ENCODE measurements around the gene GAREM2.
"Not testable (repeated sequence)": the region's sequence is repeated elsewhere in the genome, so short reads cannot be mapped to it uniquely, and the experiment has no call there.

Gene GAREM2

DNA sequence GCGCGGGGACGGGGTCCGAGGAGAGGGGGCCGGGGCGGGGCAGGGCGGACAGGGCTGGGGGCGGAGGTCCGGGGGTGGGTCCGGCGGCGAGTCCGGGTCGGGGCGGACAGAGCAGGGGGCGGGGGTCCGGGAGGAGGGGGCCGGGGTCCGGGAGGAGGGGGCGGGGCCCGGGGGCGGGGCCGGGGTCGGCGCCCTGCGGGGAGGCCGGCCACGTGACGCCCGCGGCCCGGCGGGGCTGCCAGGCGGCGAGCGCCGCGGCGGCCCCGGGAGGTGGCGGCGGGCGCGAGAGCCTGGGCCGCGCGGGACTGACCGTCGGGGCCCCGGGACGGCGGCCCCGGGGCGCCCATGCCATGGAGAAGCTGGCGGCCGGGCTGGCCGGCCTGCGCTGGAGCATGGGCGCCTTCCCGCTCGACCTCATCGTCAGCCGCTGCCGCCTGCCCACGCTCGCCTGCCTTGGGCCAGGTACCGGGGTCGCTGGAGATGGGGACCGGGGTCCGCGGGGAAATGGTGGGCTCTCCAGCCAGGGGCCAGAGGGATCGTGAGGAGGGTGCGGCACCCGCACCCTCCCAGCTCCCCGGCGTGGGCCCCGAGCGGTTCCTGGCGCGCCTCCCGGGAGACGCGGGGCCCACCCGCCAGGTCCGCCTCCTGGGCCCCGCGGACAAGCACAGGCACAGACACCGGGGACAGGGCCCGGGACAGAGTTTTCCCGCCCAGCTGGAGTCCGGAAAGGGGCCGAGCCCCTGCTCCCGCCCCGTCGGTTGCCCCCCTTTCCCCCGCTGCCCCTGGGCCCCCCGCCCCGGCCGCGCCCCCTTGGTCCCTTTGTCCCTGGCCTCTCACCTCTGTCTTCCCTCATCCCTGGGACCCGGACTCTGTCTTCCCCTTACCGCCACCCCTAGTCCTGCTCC is at the start of gene GAREM2:
GAREM2 (plus strand) TSS at position 218 of the 905 bp plus-strand sequence; CDS start at position 351, 133 bp downstream.
- DNase-seq, result no peak

DNA sequence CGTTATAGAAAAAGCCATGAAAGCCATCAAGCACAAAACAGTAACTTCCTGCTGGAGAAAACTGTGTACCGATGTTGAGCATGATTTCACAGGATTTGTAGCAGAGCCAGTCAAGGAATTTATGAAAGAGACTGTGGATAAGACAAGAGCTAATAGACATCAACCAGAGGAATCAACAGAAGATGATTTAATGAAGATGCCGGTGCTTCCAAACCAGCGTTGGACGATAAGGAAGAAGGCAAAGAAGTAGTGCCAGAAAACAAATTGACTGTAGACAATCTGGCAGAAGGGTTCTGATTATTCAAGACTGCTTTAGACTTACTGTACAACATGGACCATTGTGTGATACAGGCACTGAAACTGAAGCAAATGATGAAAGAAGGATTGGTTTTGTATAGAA is 49.5 kb upstream of the GAREM2 start:
- no peak for DNase-seq

DNA sequence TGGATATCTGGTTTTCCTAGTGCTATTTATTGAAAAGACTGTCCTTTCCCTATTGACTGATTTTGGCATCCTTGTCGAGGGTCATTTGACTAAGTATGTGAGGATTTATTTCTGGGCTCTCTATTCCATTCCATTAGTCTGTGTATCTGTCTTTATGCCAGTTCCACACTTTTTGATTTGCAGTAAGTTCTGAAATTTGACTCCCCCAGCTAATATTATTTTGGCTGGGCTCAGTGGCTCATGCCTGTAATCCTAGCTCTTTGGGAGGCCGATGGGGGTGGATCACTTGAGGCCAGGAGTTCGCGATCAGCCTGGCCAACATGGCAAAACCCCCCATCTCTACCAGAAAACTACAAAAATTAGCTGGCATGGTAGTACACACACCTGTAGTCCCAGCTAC is 46.8 kb upstream of the GAREM2 start:
- DNase-seq, result no peak

DNA sequence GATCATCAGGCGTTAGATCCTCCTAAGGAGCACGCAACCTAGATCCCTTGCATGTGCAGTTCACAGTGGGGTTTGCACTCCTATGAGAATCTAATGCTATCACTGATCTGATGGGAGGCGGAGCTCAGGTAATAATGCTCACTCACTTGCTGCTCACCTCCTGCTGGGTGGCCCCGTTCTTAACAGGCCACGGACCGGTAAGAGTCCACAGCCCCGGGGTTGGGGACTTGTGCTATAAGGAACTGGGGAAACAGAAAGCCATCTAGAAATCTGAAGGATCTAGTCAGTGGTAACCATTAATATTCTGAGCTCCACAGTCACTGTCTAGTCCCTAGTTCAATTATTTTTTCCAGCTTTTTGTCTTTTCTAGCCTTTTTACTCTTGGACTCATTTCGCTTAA is 44.7 kb upstream of the GAREM2 start:
- no peak for DNase-seq

DNA sequence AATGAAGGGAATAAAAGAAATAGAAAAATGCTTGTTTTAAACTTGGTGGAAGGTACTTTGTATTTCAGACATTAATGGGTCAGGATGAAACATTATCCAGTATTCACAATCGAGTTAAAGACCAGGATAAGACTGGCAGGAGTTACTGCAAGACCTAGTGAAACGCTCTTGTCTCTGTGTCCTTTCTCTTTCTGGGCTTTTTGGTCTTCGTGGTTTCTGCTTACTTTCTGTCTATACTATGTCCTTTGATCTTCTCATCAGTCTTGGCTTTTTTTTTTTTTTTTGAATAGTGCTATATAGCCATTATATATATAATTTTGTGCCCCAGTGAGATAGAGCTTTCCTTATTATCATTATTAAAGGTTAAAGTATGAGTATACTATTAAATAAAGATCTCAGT is 42.1 kb upstream of the GAREM2 start:
- no peak for DNase-seq

DNA sequence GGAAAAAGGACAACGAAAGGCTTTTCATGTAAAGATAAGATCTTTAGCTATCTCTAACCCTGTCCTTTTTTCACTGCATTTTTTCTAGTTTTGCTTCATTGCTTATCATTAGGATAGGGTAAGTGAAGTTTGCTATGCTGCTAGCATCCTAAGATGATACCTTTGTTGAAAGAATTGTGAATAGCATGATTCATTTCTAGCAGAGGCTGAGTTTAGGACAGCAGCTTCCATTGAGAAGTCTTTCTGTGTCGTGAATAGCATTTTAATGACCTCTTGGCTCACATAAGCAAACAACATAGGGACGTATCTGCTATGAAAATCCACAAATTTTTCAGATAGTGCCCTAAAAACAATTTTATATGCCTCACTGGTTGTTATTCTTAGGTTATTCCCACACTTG is 36.4 kb upstream of the GAREM2 start:
- DNase-seq, result no peak

DNA sequence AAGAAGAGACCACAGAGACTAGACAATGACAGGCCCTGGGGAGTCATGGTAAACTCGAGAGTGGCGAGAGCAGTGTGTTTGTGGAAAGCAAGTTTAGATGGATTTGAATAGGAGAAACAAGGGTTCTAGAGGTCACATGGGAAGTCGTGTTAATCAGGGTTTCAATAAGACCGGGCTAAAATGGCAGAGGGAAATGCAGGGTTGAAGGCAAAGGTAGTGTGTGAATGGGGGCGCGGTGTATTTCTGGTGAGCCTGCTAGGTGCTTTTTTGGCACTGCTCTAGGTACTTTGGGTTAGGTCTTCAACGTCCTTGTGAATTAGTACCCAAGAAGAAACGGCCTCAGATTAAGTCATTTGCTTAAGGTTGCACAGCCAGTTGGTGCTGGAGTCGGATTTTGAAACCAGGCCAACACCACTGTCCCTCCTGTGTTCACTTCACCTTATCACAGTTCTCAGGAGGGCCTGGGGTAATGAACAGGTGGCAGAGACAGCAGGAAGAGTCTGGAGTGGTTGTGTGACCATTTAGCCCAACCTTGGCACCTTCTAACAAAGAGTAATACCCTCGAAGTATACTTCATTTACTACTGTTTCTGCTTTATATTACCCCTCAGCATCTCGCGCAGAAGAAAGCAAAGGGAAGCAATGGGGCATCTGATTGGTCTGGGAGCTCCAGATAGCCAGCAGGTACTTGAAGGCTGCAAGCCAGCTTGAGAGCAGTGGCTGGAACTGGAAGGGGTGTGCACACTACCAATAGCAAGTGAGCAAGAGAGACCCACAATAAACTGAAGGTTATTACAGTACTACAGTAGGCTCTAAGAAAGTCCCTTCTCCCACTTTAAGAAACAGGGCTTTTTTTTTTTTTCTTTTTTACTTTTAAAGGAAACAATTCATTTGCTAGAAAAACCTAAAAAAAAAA is 33.4 kb upstream of the GAREM2 start:
- no peak for DNase-seq

DNA sequence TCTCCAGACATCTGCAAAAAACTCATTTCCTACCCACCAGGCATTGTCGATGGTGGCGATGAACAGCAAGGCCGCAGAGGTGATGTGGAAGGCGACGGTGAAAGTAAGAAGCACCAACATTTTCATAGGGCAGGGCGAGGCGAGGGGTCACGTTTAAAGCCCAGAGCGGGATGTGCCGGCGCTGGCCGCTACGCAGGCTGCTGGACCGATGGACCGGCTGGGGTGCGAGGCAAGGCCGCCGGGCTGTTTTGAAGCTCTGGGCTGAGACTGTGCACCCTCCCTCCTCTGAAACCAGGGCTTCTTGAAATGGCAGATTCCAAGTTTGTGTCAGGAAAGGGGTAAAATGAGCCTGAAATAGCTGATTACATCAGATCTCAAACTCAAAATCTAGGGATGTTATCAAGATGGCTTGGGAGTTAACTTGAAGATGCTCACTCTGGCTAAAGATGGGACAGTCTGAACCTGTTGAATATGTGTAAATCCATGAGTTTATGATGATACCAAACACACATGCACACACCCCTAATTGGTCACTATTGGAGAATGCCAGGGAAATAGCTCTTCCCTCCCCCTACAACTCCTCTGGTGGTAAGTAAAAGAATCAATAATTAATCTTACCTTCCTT is 31.6 kb upstream of the GAREM2 start:
- no peak for DNase-seq

DNA sequence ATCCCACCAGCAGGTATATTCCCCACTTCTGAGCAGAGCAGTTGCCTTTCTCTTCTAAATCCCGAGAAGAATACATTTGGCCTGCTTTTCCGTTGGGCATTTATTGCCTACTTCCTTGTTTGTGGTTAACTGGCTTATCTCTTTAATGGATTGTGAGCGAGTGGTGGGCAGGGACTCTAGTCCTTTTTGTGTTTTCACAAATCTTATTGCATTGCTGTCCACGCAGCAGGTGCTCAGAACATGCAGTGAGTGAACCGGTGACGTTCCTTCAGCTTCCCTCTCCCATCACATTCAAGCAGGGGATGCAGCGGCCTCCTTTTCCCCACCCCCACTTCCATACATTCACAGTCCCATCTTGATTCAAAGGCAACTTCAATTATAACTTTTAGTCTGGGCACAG is 28.9 kb upstream of the GAREM2 start:
- DNase-seq, result no peak

DNA sequence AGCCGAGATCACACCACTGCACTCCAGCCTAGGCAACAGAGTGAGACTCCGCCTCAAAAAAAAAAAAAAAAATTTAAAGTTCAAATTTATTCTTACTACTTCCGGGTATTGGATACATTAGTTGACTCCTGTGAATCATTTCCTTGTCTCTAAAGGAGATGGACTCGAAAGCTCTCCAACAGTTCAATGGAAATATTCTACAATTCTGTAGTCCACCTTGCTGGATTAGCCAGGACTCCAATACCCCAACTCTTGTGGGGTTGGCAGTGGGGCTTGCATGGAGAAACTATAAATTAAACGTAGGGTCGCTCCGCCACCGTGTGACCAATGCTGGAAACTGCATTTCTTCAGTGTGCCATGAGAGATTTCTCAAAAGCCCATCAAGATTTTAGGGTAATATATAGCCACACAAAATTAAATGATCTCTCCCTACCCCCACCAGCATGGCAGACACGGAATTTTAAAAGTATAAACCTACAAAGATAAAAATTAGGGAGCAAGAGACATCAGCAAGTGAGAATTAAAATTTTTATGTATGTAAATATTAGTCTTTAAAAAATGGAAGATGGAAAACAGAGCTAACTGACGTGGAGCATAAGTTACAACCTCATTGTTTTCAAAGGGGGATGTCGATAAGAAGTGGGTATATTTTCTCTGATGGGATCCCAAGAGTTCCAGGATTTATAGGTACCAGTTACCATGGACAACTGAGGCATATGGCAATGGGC is 27.8 kb upstream of the GAREM2 start:
- peak; percentile 14 for DNase-seq

DNA sequence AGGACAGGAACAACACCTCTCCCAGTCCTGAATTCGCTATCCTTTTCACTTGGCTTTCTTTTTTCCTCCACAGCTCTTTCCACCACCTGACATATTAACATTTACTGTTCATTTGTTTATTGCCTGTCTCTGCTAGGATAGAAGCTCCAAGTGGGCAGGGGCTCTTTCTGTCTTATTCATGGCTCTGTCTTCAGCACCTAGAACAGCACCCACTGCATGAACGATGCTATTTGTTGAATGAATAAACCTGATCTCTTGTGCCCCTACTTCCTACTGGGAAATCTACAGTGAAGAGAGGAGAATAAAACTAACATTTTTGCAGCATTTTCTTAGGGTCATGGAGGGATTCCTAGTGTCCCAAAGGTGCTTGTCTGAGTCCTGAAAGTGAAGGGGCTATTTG is 24.4 kb upstream of the GAREM2 start:
- no peak for DNase-seq

DNA sequence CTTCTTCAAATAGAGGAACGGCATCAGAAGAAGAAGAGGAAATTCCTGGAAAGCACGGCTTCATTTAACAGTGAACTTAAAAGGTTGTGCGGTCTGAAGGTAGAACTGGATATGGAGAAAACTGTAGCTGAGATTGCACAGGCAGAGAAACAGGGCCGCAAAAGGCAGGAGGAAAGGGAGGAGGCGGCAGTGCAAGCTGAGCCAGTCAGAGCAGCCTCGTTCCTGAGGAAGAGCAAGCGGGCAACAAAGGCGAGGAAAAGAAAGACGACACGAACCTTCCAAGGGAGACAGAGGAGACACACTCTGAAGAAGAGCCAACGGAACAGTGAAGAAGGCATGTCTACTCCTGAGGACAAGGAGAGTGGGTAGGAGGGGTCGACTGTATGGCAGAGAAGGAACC is 22.6 kb upstream of the GAREM2 start:
- DNase-seq, result no peak

DNA sequence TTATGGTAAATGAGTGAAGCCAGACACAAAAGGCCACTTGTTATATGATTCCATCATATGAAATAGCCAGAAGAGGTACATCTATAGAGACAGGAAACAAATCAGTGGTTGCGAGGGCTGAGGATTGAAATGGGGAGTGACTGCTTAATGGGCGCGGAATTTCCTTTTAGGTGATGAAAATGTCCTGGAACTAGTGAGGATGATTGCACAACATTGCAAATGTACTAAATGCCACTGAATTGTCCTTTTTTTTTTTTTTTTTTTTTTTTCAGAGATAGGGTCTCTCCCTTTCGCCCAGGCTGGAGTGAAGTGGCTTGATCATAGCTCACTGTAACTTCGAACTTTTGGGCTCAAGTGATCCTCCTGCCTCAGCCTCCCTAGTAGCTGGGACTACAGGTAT is 15.3 kb upstream of the GAREM2 start:
- DNase-seq, result no peak

DNA sequence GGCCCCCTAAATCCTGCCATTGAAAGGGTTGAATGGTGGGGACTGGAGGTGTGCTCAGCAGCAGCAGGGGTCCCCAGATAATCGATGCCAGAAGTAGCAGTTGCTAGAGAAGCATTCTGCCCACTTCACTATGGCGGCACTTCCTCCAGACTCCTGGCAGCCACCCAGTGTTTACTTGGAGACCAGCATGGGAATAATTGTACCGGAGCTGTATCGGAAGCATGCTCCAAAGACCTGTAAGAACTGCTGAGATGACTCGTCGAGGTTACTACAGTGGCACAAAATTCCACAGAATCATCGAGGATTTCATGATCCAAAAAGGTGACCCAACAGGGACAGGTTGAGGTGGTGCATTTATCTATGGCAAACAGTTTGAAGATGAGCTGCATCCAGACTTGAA is 11.0 kb upstream of the GAREM2 start:
- DNase-seq, result no peak

DNA sequence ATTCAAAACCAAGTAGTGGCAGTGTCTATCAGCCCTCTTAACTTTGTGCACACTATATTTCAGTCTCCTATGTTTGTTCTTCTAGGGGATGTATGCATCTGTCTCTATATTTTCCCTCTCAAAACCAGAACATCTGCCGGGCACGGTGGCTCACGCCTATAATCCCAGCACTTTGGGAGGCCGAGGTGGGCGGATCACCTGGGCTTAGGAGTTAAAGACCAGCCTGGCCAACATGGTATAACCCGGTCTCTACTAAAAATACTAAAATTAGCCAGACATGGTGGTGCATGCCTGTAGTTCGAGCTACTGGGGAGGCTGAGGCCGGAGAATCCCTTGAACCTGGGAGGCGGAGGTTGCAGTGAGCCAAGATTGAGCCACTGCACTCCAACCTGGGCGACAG is 9.9 kb upstream of the GAREM2 start:
- no peak for DNase-seq

DNA sequence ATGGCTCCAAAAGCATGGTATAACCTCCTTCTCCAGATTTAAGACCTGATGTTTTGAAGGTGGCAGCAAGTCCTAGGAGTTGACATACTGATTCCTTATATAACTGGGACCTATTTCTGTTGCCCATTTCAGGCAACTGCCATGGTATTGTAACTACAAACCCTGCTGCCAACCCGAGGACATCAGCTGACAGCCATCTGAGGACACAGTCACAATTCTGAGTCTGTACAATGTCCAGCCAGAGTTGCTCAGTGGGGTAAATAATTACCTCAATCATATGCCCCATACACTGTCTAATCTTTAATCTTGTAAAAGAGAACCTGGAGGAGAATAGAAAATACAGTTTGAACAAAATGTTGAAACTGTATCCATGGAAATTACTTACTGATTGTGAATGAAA is 8.7 kb upstream of the GAREM2 start:
- no peak for DNase-seq

DNA sequence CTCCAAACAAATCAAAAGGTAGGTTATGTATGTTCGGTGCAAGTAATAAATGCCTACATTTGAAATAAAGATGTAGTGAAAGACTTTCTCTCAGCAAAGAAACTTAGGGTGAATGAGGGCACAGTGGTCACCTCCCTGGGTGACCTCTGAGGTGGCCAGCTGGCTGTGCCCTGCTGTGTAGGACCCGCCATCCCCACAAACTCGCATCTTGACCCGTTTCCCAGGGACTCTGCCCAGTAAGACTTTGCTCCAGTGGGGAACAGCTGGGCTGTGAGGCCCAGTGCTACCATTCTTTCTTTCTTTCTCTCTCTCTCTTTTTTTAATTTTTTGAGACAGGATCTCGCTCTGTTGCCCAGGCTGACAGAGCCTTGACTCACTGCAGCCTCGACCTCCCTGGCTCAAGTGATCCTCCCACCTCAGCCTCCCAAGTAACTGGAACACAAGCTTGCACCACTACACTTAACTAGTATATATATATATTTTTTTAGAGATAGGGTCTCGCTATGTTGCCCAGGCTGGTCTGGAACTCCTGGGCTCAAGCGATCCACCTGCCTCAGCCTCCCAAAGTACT is 8.2 kb upstream of the GAREM2 start:
- DNase-seq, result no peak

DNA sequence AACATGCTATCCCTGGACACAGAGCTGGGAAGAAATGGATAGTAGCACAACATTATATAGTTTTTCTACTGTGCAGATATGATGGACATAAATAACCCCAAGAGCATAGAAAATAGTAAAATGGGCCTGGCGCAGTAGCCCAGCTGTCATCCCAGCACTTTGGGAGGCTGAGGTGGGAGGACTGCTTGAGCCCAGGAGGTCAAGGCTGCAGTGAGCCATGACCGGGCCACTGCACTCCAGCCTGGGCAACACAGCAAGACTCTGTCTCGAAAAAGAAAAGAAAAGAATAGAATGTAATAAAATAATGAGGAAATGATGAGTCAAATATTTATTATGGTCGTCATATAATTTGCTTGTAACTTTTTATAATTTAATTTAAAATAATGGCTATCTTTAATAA is 7.5 kb upstream of the GAREM2 start:
- DNase-seq, result no peak

DNA sequence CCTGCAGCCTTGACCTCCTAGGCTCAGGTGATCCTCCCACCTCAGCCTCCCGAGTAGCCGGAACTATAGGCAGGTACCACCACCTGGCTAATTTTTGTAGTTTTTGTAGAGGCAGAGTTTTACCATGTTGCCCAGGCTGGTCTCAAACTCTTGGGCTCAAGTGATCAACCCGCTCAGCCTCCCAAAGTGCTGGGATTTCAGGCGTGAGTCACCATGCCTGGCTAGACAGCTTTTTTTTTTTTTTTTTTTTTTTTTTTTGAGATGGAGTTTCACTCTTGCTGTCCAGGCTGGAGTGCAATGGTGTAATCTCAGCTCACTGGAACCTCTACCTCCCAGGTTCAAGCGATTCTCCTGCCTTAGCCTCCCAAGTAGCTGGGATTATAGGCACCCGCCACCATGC is 6.3 kb upstream of the GAREM2 start:
- DNase-seq, result not testable (repeated sequence)

DNA sequence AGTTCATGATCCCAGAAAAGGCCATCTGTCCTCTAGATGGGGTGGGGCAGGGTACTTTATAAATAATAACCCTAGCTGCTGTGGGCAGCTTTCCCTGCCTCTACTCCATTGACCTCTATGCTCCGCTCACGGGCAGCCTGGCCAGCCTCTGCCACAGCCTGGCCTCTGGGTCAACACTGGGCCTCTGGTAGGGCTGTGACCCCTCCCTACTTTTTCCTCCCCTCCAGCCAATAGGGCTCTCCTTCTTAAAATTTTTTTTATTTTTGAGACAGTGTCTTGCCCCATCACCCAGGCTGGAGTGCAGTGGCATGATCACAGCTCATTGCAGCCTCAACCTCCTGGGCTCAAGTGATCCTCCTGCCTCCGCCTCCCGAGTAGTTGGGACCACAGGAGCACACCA is 4.1 kb upstream of the GAREM2 start:
- no peak for DNase-seq

DNA sequence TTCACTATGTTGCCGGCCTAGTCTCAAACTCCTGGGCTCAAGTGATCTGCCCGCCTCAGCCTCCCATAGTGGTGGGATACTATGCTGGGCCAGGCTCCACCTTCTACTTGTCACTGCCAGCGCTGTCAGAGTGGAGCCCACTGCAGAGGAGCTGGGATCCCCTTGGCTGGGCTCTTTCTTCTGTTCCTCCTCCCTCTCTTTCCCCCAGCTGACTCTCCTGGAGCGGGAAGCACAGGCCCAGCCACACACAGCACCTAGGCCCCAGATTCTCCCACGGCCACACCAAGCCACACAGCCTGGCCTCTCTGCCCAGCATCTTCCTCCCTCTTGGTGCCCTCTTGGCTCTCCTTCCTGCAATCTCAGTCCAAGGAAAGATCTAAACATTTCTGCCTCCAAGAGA is 3.7 kb upstream of the GAREM2 start:
- no peak for DNase-seq

DNA sequence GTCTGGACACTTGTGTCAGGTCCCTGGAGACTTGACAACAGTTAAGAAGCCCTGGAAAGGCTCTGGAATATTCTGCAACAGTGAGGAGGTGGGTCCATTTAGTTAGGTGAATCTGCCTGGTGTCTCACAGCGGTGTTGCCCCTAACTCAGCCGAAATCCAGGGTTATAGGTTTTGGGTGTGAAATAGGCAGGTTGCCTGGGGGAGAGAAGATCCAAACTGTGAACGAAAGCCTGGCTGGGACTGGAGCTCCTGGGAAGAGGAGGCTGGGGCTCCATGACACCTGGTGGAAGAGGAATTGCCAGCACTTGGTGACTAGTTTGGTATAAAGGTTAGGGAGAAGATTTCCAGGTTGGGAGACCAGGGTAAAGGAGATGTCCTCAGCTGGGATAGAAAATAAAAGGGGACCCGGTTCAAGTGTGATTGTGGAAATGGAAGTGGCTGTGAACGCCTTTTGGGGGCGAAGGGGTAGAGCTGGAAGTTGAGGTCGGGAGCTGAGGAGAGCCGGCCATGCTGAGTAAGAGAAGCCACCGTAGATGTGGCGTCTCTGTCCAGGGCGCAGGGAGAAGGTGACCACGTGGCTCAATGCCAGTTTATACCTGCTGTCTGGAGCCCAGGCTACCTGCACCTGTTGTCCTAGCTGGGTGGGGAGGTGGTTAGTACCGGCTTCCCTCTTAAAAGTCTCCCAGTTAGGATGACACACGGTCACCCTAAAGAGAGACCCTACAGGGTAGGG is 3.0 kb upstream of the GAREM2 start:
- DNase-seq, result no peak

Measured in NCI-H226 (cell line).